ENCODE data around the gene NMD3. TPM values are rescaled to one million over a fixed set of nuclear protein-coding genes. Genes with fewer than 3 reads are reported as not detected.

NMD3 gene
- total and polyA plus RNA-seq, 2 of the 13 experiments (the other 11 are each of a cell fraction or from before 2014, with no cell fraction given): 44.2 to 55.2 TPM

DNA sequence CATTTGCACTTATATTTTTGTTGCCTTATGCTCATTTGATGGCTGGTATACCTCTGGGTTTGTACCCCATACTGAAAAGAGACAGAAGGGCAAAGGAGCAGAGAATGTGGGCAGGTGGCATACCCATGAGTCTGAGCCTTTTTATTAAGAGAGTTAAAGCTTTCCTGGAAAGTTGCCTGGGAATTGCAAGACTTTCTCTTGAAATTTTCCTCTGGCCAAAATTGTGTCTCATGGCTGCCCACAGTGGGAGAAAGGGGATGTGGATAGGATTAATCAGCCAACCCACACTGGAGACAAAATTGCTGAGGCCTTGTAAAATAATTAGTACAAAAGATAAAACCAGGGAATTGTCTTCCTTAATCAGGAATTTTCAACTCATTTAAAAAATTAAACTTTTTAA is 8.2 kb upstream of the NMD3 start:
- H2AFZ ChIP-seq (ENCODE audit: low read length): no peak overlapping the region
- ATAC-seq (no peak), FAIRE-seq (no peak), DNase-seq (ENCODE audit: low spot score) (no peak)
- ChIA-PET CTCF (ENCODE audit: low intra/inter-chr PET ratio, low total read pairs) (no interaction called here), POLR2A (no interaction called here)
- H3K4me2 ChIP-seq (ENCODE audit: low read depth, low read length): no peak overlapping the region
- no peaks in the 10 kb centered on the region for H3K36me3 ChIP-seq (replicated peaks in 1 of 2; ENCODE audit: control insufficient read depth in 1 of 2, insufficient read depth in 2 of 2, low read length in 2 of 2)
- BruUV-seq (replicated peaks): no TSS peak
- H3K9me3 ChIP-seq (ENCODE audit: low read length): no peaks in the 10 kb centered on the region
- peaks cover 19% of the 10 kb centered on the region for H3K4me1 ChIP-seq (ENCODE audit: insufficient read depth, low read length)
- intact Hi-C loops (cut with micrococcal nuclease; ENCODE audit: unreplicated experiment) (no loop called here), in situ Hi-C loops (cut with HindIII; ENCODE audit: extremely low pct_ligation_motif_present, low pct_unique_long_range_greater_than_20kb) (no loop called here)
- no peak overlapping the region for H3K9ac ChIP-seq (ENCODE audit: insufficient read depth, low read depth, low read length)
- H4K20me1 ChIP-seq (ENCODE audit: insufficient read depth, low read length): no peaks in the 10 kb centered on the region
- H3K4me3 ChIP-seq (replicated peaks in 1 of 3; ENCODE audit: insufficient read depth in 1 of 3, low read depth in 2 of 3, low read length in 3 of 3): no peak overlapping the region
- no peak overlapping the region for H3K27ac ChIP-seq (ENCODE audit: extremely low read length, insufficient read depth, low read length)
- TF ChIP-seq RCOR2 (CRISPR knock-in tag; IDR thresholded peaks at IDR 0.05) (no peak), ZNF343 (CRISPR knock-in tag; IDR thresholded peaks at IDR 0.05) (no peak), ZBTB37 (CRISPR knock-in tag; IDR thresholded peaks at IDR 0.05) (no peak)
- no peaks in the 10 kb centered on the region for H3K27me3 ChIP-seq (ENCODE audit: control insufficient read depth in 1 of 2, insufficient read depth in 2 of 2, low read length in 2 of 2)
- H3K79me2 ChIP-seq (ENCODE audit: insufficient read depth, low read length): no peaks in the 10 kb centered on the region

DNA sequence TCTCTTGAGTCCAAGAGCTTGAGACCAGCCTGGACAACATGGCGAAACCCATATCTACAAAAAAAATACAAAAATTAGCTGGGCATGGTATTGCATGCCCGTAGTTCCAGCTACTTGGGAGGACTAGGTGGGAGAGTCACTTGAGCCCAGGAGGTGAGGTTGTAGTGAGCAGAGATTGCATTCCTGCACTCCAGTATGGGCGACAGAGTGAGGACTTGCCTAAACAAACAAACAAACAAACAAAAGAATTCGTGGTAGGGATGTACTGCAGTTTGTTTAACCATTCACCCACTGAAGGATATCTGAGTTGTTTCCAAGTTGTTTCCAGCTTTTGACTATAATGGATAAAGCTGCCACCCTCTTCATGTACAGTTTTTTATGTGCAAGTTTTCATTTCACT is 7.5 kb upstream of the NMD3 start:
- ChIA-PET CTCF (ENCODE audit: low intra/inter-chr PET ratio, low total read pairs) (no interaction called here), POLR2A (no interaction called here)
- no peaks in the 10 kb centered on the region for H3K27me3 ChIP-seq (ENCODE audit: control insufficient read depth in 1 of 2, insufficient read depth in 2 of 2, low read length in 2 of 2)
- H3K4me1 ChIP-seq (ENCODE audit: insufficient read depth, low read length): peaks cover 21% of the 10 kb centered on the region
- FAIRE-seq: no peak
- 44% methylated on average over 4 of the region's 4 CpGs for WGBS (ENCODE audit: low lambda C conversion rate)
- in situ Hi-C loops (cut with HindIII; ENCODE audit: extremely low pct_ligation_motif_present, low pct_unique_long_range_greater_than_20kb) (no loop called here), intact Hi-C loops (cut with micrococcal nuclease; ENCODE audit: unreplicated experiment) (no loop called here)
- no peaks in the 10 kb centered on the region for H4K20me1 ChIP-seq (ENCODE audit: insufficient read depth, low read length)
- no peak overlapping the region for H2AFZ ChIP-seq (ENCODE audit: low read length)
- no TSS peak for BruUV-seq (replicated peaks)
- H3K79me2 ChIP-seq (ENCODE audit: insufficient read depth, low read length): no peaks in the 10 kb centered on the region
- H3K4me2 ChIP-seq (ENCODE audit: low read depth, low read length): no peak overlapping the region
- no peak overlapping the region for H3K9ac ChIP-seq (ENCODE audit: insufficient read depth, low read depth, low read length)
- DNase-seq (ENCODE audit: low spot score): no peak
- TF ChIP-seq ZNF564 (CRISPR knock-in tag; IDR thresholded peaks at IDR 0.05): no peak
- no peaks in the 10 kb centered on the region for H3K9me3 ChIP-seq (ENCODE audit: low read length)
- H3K27ac ChIP-seq (ENCODE audit: extremely low read length, insufficient read depth, low read length): no peak overlapping the region
- ATAC-seq: no peak
- H3K36me3 ChIP-seq (replicated peaks in 1 of 2; ENCODE audit: control insufficient read depth in 1 of 2, insufficient read depth in 2 of 2, low read length in 2 of 2): no peaks in the 10 kb centered on the region
- no peak overlapping the region for H3K4me3 ChIP-seq (replicated peaks in 1 of 3; ENCODE audit: insufficient read depth in 1 of 3, low read depth in 2 of 3, low read length in 3 of 3)
